GM23248 (cell line): ENCODE results near the gene NUTM2B.
"Not testable (repeated sequence)": the region's sequence is repeated elsewhere in the genome, so short reads cannot be mapped to it uniquely, and the experiment has no call there.

ENCODE experiments used
- EZH2 ChIP-seq: fragments of 200-600 bp; sonication (generic); IDR thresholded peaks from 2 replicates; pipeline ENCODE4 v1.6.1; 2018; ENCODE audit warnings: antibody characterized with exemption, mild to moderate bottlenecking; ENCODE audit not compliant: insufficient read depth, poor library complexity, severe bottlenecking
- EZH2phosphoT487 ChIP-seq: fragments of 200-600 bp; sonication (generic); IDR thresholded peaks from 2 replicates; pipeline ENCODE4 v1.6.1; 2018; ENCODE audit warnings: antibody characterized with exemption, moderate library complexity, mild to moderate bottlenecking, low read depth; ENCODE audit not compliant: insufficient read depth

GRCh38 chr10:79696596-79696995 is 6.4 kb upstream of the NUTM2B start:
- not testable (repeated sequence) for TF ChIP-seq EZH2phosphoT487, EZH2
